ENCODE data around the gene DNAJA3.

Gene DNAJA3

GRCh38 chr16:4408323-4408690, 17.4 kb upstream of the DNAJA3 start:
- DNase-seq, result no peak

GRCh38 chr16:4409081-4409932, 16.4 kb upstream of the DNAJA3 start:
- no peak for DNase-seq

GRCh38 chr16:4410335-4411075, 15.2 kb upstream of the DNAJA3 start:
- DNase-seq, result no peak

DNA sequence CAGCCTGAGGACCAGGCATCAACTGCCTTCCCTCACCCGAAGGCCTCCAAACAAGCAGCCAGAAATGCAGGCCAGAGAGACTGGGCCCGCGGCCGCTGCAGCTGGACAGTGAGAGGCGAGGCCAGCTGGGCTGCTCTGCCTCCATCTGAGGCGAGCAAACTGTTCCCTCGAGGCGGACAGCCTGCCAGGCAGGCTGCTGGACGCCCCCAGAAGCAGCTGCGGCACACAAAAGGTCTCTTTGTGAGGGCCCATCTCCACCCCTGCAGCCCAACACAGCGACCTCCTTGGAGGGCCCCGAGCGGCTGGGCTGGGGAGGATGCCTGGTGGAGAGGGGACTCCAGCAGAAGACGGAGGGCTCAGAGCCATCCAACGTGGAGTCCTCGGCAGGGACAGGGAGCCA, 14.0 kb upstream of the DNAJA3 start:
- DNase-seq, result no peak

GRCh38 chr16:4412159-4412558, 13.5 kb upstream of the DNAJA3 start:
- DNase-seq, result no peak

DNA sequence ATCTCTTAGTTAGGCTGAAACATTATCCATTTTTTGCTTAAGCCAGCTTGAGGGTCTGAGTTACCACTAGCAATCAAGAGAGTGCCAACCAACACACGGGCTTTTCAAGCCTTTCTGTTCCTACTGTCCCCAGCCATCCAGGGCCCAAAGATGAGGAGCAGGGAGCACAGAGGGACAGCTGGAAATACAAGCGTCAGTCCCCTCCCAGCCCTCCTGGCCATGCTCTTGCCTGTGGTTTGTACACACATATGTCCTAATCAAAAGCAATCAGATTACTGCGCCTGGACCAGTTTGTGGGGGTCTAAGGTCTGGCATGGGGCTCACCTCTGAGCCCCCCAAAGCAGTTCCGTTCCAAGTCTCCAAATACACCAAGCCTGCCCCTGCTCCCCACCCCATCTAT, 12.8 kb upstream of the DNAJA3 start:
- no peak for DNase-seq

DNA sequence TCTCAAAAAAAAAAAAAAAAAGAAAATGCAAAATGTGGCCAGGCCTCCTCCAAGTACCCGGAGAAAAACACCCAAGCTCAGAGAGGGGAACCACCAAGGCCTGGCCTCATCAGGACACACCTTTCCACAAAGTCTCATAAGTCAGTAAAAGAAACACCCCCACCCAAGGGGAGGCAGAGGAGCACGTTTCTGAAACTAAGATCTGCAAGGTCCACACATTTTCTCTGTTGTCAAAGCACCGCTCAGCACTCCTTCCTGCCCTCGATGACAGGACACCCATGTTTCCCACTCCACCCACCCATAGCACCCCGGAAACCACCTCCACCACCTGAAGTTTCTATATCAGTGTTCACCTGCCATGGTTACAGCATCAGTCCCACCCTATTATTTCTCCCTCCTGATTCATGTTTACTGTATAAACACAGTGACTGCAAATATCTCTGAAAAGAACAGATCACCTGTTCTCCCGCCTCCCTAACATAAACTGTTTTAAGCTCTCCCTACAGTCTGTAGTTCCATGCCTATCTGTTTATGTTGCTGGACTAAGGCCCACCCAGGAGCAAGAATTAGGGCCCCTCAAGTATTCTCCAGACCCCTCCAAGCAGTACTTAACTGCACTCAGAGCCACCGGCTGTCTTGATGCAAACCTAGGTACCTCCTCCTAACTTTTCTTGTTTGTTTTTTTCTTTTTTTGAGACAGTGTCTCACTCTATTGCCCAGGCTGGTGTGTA, 11.3 kb upstream of the DNAJA3 start:
- DNase-seq, result no peak

DNA sequence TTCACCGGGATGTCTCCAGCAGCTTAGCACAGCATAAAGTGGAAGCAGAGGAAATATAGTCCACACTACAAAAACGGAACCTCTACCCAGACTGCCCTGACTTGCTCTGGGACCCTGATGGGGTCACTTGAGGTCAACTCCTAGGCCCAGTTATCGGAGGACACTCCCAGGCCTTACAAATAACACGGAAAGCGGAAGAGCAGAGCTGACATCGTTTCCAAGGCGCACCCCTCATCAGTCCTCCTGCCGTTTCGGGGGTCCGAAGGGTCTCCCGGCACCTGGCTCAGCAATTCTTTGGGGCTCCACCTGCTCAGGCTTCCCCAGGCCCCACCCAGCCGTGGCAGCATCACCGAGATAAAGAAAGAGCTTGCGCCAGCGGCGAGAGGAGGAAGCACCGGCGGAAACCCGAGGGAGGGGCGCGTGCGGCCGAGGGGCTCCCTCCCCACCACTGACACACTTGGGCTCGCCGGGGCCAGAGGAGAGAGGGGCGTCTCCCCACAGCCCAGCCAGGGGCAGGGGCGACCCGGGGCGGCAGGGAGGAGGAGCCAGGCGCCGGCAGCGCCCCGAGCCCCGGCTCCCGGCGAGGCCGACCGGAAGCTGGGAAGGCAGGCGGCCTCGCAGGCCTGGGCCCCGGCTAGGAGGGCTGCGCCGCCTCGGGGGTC, 10.0 kb upstream of the DNAJA3 start:
- no peak for DNase-seq

DNA sequence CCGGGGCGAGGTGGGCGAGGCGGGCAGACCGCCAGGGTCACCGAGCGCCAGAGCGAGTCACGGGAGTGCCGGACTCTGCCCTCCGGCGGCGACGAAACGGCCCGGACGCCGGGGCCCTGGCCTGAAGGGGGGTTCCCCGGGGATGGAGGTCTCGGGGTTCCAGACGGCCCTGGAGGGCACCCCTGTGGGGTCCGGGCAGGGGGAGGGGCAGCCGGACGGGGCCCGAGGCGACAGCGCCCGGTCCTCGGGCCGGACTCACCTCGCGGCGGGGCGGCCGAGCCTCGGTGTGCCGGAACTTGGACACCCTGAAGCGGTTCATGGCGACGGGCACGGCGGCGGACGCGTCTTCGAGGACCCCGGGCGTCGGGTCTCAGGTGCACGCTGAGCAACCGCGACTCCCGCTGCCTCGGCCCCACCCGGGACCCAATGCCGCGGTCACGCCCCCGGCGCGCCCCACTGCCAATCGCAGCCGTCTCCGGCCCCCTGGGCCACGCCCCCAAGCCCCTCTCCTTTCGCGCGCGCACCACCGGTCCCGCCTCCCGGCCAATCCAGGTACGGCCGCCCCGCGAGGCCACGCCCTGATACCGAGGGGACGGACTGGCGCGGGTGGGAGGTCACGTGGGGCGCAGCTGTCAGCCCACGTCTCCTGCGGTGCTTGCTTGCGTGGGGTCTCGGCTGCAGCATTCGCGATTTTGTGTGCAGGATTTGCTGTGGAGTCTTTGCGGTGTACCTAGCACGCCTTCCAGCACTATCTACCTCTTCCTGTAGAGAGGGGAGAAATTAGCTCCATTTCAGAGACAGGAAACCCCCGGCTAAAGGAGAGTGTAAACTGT, 9.3 kb upstream of the DNAJA3 start, which contains the start of gene CORO7:
Gene CORO7, minus strand, starts transcription at position 397 of the 833 bp plus-strand sequence. Its CDS starts 78 bp downstream, at position 319.
- peak; percentile 46 for DNase-seq

- DNase-seq, result no peak
Observed at GRCh38 chr16:4419402-4419959, 6.2 kb upstream of the DNAJA3 start.

DNA sequence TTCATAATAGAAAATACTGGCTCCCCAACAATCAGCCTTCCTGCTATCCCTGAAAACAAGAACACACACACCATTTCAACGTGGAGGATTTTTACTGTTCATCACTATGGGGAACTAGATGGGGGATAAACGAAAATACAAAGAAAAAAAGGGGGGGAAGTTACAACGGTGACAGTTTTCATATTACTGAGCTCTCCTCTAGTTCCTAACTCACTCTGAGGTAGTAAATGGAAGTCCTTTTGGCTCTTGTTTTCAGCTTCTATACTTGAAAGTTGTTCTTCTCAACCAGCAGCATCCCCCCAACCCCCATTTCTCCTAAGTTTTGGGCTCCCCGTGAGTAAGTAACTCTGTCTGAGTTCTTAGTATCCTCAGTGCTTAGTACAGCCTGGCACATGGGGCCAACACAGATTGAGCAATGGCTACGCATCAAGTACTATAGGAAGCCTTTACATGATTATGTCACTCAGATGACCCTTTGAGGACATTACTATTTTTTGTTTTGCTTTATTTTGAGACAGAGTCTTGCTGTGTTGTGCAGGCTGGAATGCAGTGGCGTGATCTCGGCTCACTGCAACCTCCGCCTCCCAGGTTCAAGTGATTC, 5.1 kb upstream of the DNAJA3 start:
- DNase-seq, result no peak

DNA sequence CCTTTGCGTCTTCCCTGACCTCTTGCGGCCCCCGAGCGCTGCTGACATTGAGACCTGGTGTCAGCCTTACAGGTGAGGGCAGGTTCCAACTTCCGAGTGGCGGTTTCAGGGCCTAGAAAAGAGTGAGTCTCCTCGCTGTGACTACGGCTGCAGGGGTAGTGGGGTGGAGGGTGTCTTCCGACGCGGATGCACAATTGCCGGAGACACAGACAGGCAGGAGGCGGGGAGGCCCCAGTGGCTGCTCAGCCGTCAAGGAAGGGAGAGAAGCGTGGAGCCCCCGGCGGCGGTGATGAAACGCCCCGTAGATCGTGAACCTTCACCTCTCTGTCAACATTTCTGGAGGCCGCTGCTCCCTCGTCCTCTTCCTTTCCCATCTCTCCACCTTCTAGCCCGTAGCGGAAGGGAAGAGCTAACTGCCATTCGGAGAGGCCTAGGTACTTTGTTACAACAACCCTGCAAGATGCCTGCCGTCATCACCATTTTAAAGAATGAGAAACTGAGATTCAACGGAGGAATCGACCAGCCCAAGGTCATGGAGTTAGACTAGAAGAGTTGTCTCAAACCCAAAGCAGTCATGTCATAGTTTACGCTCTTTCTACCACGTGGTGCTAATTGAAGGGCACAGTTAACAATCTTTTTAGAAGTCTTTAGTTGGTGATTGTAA, 485 bp downstream of the DNAJA3 start:
- no peak for DNase-seq

DNA sequence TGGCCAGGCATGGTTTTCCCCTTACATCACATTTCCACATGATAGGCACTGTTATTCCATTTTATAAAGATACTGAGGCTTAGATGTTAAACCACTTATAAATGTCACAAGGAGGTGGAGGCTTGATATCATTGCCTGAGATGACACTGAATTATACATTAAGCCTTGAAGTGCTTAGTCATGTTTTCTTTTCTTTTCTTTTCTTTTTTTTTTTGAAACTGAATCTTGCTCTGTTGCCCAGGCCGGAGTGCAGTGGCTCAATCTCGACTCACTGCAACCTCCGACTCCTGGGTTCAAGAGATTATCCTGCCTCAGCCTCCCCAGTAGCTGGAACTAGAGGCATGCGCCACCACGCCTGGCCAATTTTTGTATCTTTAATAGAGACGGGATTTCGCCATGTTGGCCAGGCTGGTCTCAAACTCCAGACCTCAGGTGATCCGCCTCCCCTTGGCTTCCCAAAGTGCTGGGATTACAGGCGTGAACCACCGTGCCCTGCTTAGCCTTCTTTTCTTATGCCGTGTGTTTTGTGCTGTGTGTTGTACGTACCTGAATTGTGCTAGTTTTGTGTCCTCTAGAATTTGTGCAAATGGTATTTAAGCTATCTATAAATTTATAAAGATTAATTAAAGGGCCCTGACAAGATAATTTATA, 1.2 kb downstream of the DNAJA3 start:
- no peak for DNase-seq

DNA sequence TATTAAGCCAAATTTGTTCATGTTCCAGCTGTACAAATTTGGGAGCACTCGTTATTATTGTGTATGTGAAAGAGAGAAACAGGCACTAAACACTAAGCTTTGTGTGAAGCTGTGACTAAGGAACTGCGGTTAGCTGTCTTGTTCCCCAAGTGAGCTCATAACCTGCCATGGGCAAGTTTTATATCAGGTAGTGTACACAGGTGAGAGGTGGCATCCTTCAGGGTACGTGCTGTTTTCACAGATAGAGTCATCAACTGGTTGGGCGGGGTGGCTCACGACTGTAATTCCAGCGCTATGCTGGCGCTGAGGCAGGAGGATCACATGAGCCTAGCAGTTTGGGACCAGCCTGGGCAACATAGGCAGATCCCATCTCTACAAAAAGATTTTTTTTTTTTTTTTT, 2.8 kb downstream of the DNAJA3 start:
- DNase-seq, result no peak

DNA sequence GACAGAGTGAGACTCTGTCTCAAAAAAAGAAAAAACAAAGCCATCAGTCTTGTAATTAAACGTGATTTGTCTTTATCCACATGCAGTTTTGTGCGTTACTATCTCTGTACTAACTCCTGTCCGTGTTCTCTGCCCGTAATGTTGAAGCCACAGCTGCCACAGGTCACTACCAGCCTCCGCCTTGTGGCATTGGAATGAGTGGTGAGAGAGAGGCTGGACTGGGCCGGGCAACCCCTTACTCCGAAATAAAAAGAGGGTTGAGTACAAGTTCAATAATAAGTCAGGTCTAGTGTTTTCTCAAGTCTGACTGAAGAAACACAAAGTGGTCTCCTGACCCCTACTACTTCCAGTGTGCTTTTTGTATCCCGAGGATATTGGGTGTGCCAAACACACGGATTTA, 5.4 kb downstream of the DNAJA3 start:
- DNase-seq, result no peak

DNA sequence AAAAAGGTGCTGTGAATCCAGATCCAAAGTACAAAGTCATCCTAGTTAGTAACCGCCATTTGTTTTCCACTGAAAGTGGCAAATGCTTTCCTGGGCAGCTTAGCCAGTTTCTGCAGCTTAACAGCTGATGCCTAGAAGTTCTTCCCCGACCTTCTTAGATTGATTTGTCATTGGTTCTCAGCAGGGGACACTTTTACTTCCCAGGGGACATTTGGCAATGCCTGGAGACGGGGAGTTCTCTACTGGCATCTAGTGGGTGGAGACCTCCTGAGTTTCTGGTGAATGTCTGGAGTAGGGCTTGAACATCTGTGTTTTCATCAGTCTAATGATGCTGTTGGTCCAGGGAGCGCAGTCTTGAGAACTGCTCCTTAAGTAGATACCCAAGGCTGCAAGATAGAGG, 7.6 kb downstream of the DNAJA3 start:
- no peak for DNase-seq

- no peak for DNase-seq
Observed at GRCh38 chr16:4433914-4434787, 8.5 kb downstream of the DNAJA3 start.

GRCh38 chr16:4435337-4436067, 9.8 kb downstream of the DNAJA3 start:
- no peak for DNase-seq
